CD4-positive, CD25-positive, alpha-beta regulatory T cell (primary cell): ENCODE results near the gene CREBL2. TPM values are rescaled to one million over a fixed set of nuclear protein-coding genes. Genes with fewer than 3 reads are reported as not detected.
"Not testable (repeated sequence)": the region's sequence is repeated elsewhere in the genome, so short reads cannot be mapped to it uniquely, and the experiment has no call there.

Experiments used
- ATAC-seq, 2 donors: fragments of 150-1000 bp; cut with Tn5 transposase; one replicate each; pipeline ENCODE4 v1.10.0; 2021; ENCODE audit warnings: low read depth in 2 of 2, moderate number of reproducible peaks in 2 of 2, moderate library complexity in 1 of 2
- DNase-seq, 3 donors: peaks; one replicate each; pipeline versions ENCODE4 v3.0.0 to v3.0.0-alpha.2; 2012 to 2022; ENCODE audit warnings: mixed read lengths in 1 of 3
- H3K27ac ChIP-seq: one replicate; pipeline ENCODE4 v1.7.0; 2013; ENCODE audit warnings: mild to moderate bottlenecking, low read length; ENCODE audit not compliant: insufficient read depth, poor library complexity, severe bottlenecking
- H3K27me3 ChIP-seq: one replicate; pipeline ENCODE4 v1.7.0; 2013; ENCODE audit warnings: low read length; ENCODE audit not compliant: control insufficient read depth, insufficient read depth
- H3K36me3 ChIP-seq: one replicate; pipeline ENCODE4 v1.7.0; 2013; ENCODE audit warnings: mild to moderate bottlenecking, low read length, moderate library complexity; ENCODE audit not compliant: control insufficient read depth, insufficient read depth
- H3K4me1 ChIP-seq: 2 replicates; pipeline ENCODE4 v1.7.0; 2013; ENCODE audit warnings: mild to moderate bottlenecking, low read length; ENCODE audit not compliant: insufficient read depth, control insufficient read depth, poor library complexity, severe bottlenecking
- H3K4me3 ChIP-seq: one replicate; pipeline ENCODE4 v1.7.0; 2013; ENCODE audit warnings: low read depth, mild to moderate bottlenecking, low read length, moderate library complexity
- H3K9me3 ChIP-seq, 2 experiments: 1 replicate in 1 of 2; 2 replicates in 1 of 2; pipeline ENCODE4 v1.7.0; 2013; ENCODE audit warnings: low read length in 2 of 2, mild to moderate bottlenecking in 1 of 2, moderate library complexity in 1 of 2; ENCODE audit not compliant: control insufficient read depth in 2 of 2
- H3K27ac Mint-ChIP-seq, 3 donors: one replicate each; pipeline ENCODE4 v1.8.0; 2020 to 2022; ENCODE audit warnings: mild to moderate bottlenecking in 3 of 3, mixed read lengths in 3 of 3, moderate library complexity in 2 of 3
- H3K27me3 Mint-ChIP-seq: one replicate; pipeline ENCODE4 v1.8.0; 2022; ENCODE audit warnings: mild to moderate bottlenecking, mixed read lengths
- H3K36me3 Mint-ChIP-seq: one replicate; pipeline ENCODE4 v1.8.0; 2020; ENCODE audit warnings: mixed read lengths
- H3K4me1 Mint-ChIP-seq, 4 donors: one replicate each; pipeline ENCODE4 v1.8.0; 2020 to 2022; ENCODE audit warnings: mixed read lengths in 4 of 4, mild to moderate bottlenecking in 1 of 4
- H3K4me3 Mint-ChIP-seq, 4 donors: one replicate each; pipeline ENCODE4 v1.8.0; 2020 to 2022; ENCODE audit warnings: mild to moderate bottlenecking in 4 of 4, mixed read lengths in 4 of 4, moderate library complexity in 3 of 4
- H3K9me3 Mint-ChIP-seq, 7 donors: one replicate each; pipeline ENCODE4 v1.8.0; 2020 to 2022; ENCODE audit warnings: mixed read lengths in 7 of 7, mild to moderate bottlenecking in 3 of 7, moderate library complexity in 2 of 7
- polyA plus RNA-seq, 4 donors: library from polyadenylated mRNA; unstranded; fragments of 300-500 nt; fragmentation: Illumina TruSeq; gene quantifications; one replicate each; pipeline ENCODE4 v1.2.3, GENCODE V29; 2021
- total RNA-seq: library from RNA; stranded (reverse); gene quantifications from one replicate; pipeline ENCODE4 v1.2.3, GENCODE V29; 2022

The CREBL2 gene
- total and polyA plus RNA-seq, 5 donors from 2014 or later, result 27.5 to 73.4 (median 66.2) TPM

DNA sequence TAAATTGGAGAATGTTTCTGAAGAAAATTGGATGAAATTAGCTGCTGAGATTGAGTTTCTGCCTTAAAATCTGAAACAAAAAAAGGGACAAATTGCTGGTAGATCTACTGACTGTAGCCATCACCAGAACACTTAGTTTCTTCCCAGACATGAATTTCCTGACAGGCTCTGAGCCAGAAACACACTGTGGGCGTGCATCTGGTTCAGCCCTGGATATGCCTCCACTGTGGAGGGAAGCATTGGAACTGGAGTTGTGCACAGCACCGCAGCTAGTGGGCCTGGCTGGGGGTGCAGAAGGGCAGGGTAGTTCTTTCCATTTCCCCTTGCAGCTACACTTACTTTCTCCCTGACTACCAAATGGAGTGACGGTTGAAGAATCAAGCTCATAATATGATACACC is 31.2 kb downstream of the CREBL2 start:
- peaks cover 54% of the 10 kb centered on the region for H3K36me3 ChIP-seq

DNA sequence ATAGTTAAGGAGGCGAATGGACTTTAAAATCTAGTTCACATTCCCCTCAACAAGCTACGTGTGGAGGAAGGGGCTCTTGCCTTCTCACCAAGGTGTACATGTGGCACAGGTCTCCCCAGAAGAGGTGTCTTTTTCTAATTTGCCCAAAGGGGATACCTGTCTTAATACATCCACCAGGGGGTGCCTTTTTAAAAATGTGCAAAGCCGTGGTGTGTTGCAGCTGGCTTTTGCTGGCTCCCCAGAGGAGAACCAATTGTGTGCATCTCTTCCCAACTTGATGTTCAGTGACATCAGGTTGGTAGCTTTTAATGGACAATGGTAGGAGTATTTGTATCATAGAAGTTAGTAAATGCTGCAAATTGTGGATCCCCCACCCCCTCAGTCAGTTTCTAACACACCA is 33.8 kb downstream of the CREBL2 start:
- Mint-ChIP-seq H3K27me3 (no peaks in the 10 kb centered on the region), H3K9me3 (peaks cover 0 to 28% (median 16%) of the 10 kb centered on the region in 7 donors), H3K27ac (peak overlapping the region in 2 of 3 donors; percentile 59 to 67), H3K4me1 (peaks cover 7 to 20% (median 12%) of the 10 kb centered on the region in 4 donors), H3K4me3 (peak overlapping the region in 1 of 4 donors; percentile 11), H3K36me3 (peaks cover 45% of the 10 kb centered on the region)
- Histone ChIP-seq H3K4me3 (no peak overlapping the region), H3K9me3 (peaks cover 23 to 35% of the 10 kb centered on the region in 2 experiments), H3K36me3 (peaks cover 29% of the 10 kb centered on the region), H3K4me1 (peaks cover 5% of the 10 kb centered on the region), H3K27ac (no peak overlapping the region), H3K27me3 (no peaks in the 10 kb centered on the region)
- ATAC-seq (peak; percentile 65 to 84), DNase-seq (peak; percentile 28 to 77 (median 72))

More for the DNA sequence above, 31.2 kb downstream of the CREBL2 start:
- Histone ChIP-seq H3K27ac (no peak overlapping the region), H3K9me3 (peaks cover 4 to 18% of the 10 kb centered on the region in 2 experiments), H3K4me1 (peaks cover 5% of the 10 kb centered on the region), H3K27me3 (no peaks in the 10 kb centered on the region), H3K4me3 (no peak overlapping the region)
- Mint-ChIP-seq H3K4me3 (no peak overlapping the region), H3K27me3 (no peaks in the 10 kb centered on the region), H3K27ac (peak overlapping the region in 1 of 3 donors; percentile 24), H3K9me3 (peaks cover 2 to 19% (median 6%) of the 10 kb centered on the region in 7 donors), H3K4me1 (peaks cover 9 to 20% (median 15%) of the 10 kb centered on the region in 4 donors), H3K36me3 (peaks cover 53% of the 10 kb centered on the region)
- ATAC-seq (no peak), DNase-seq (no peak)

DNA sequence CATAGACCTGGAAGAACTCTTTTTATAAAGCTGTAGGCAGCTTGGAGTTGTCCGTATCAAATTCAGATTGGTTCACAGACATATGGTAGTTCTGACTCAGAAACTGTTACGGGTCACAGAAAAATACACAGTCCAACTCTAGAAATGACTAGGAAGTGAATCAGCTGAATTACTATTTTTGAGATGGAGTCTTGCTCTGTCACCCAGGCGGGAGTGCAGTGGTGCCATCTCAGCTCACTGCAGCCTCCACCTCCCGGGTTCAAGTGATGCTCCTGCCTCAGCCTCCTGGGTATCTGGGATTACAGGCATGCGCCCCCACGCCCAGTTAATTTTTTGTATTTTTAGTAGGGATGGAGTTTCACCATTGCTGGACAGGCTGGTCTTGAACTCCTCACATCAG is 34.3 kb downstream of the CREBL2 start:
- peaks cover 41% of the 10 kb centered on the region for H3K36me3 Mint-ChIP-seq
- H3K9me3 Mint-ChIP-seq, result peaks cover 0 to 30% (median 18%) of the 10 kb centered on the region in 7 donors
- not testable (repeated sequence) for H3K27me3 ChIP-seq, H3K27me3 Mint-ChIP-seq, H3K4me3 ChIP-seq, H3K27ac ChIP-seq, H3K4me1 ChIP-seq
- H3K4me1 Mint-ChIP-seq, result peaks cover 4 to 20% (median 11%) of the 10 kb centered on the region in 4 donors
- H3K4me3 Mint-ChIP-seq, result peak overlapping the region in 1 of 4 donors; percentile 11
- ATAC-seq (peak in 1 of 2 donors; percentile 43), DNase-seq (peak in 1 of 3 donors; percentile 57)
- peak overlapping the region; percentile 5 to 67 (median 59) for H3K27ac Mint-ChIP-seq
- Histone ChIP-seq H3K9me3 (peaks cover 25 to 38% of the 10 kb centered on the region in 2 experiments), H3K36me3 (peaks cover 26% of the 10 kb centered on the region)

DNA sequence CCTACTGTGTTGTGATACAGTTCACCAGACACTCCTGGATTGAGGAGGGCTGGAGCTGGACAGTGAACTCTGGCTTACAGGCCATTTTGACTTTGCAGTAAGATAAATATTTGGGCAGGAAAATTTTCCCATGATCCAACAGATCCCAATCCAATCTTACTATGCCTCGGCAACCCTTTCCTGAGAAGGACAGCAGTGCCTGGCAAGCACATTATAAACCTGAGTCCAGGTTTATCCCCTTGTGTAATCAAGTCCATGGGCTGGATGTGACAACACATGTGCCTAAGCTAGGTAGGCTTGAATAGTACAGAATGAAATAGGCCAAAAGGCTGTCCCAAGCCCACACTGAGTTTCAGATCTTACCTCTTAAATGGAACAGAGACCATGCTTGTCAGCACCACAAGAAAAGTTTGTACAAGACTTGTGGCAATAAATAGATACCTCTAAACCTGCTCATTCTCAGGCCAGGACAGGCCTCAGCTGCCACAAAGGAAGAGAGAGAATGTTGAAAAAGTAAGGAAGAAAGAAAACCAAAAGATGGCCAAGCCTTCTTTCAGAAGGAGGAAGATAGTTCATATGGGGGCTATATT is 34.9 kb downstream of the CREBL2 start:
- Mint-ChIP-seq H3K27ac (no peak overlapping the region), H3K9me3 (peaks cover 0 to 33% (median 18%) of the 10 kb centered on the region in 7 donors), H3K4me1 (peaks cover 4 to 19% (median 11%) of the 10 kb centered on the region in 4 donors), H3K4me3 (no peak overlapping the region), H3K27me3 (no peaks in the 10 kb centered on the region), H3K36me3 (peaks cover 38% of the 10 kb centered on the region)
- H3K9me3 ChIP-seq, result peaks cover 25 to 38% of the 10 kb centered on the region in 2 experiments
- ATAC-seq (no peak), DNase-seq (no peak)
- no peaks in the 10 kb centered on the region for H3K27me3 ChIP-seq
- H3K27ac ChIP-seq, result no peak overlapping the region
- H3K4me3 ChIP-seq, result no peak overlapping the region
- peaks cover 26% of the 10 kb centered on the region for H3K36me3 ChIP-seq
- H3K4me1 ChIP-seq, result peaks cover 5% of the 10 kb centered on the region

DNA sequence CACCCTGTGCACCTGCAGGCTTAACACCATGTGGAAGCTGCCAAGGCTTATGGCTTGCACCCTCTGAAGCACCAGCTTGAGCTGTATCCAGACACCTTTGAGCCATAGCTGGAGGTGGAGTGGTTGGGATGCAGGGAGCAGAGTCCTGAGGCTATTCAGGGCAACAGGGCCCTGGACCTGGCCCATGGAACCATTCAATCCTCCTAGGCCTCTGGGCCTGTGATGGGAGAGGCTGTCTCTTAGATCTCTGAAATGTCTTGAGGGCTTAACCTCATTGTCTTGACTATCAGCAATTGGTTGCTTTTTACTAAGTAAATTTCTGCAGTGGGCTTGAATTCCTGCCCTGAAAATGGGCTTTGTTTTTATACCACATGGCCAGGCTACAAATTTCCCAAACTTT is 36.6 kb downstream of the CREBL2 start:
- H3K27ac Mint-ChIP-seq, result no peak overlapping the region
- H3K4me3 Mint-ChIP-seq, result no peak overlapping the region
- H3K36me3 Mint-ChIP-seq, result peaks cover 24% of the 10 kb centered on the region
- peaks cover 0 to 35% (median 18%) of the 10 kb centered on the region in 7 donors for H3K9me3 Mint-ChIP-seq
- peaks cover 9% of the 10 kb centered on the region for H3K36me3 ChIP-seq
- H3K27me3 ChIP-seq, result no peaks in the 10 kb centered on the region
- H3K27me3 Mint-ChIP-seq, result no peaks in the 10 kb centered on the region
- H3K9me3 ChIP-seq, result peaks cover 25 to 38% of the 10 kb centered on the region in 2 experiments
- no peak overlapping the region for H3K4me3 ChIP-seq
- DNase-seq, result no peak
- no peak overlapping the region for H3K27ac ChIP-seq
- ATAC-seq, result no peak
- peaks cover 4 to 23% (median 13%) of the 10 kb centered on the region in 4 donors for H3K4me1 Mint-ChIP-seq
- peaks cover 5% of the 10 kb centered on the region for H3K4me1 ChIP-seq

DNA sequence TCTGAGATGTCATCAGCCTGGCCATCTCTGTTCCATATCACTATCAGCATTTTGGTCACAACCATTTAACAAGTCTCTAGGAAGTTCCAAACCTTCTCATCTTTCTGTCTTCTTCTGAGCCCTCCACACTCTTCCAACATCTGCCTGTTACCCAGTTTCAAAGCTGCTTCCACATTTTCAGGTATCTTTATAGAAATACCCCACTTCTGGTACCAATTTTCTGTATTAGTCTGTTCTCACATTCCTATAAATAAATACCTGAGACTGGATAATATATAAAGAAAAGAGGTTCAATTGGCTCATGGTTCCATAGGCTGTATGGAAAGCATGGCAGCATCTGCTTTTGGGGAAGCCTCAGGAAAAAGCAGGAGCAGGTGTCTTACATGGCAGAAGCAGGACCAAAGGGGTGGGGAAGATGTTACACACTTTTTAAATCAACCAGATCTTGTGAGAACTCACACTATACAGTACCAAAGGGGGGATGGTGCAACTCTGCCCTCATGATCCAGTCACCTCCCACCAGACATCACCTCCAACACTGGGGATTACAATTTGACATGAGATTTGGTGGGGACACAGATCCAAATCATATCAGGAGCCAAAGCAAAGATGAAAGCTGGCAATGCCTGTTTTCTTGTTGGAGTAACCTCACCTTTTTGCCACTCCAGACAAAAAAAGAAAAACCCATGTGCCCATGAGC is 37.4 kb downstream of the CREBL2 start:
- Mint-ChIP-seq H3K4me1 (peaks cover 4 to 19% (median 13%) of the 10 kb centered on the region in 4 donors), H3K4me3 (peak overlapping the region in 1 of 4 donors; percentile 27), H3K27ac (no peak overlapping the region), H3K27me3 (no peaks in the 10 kb centered on the region), H3K9me3 (peaks cover 0 to 35% (median 18%) of the 10 kb centered on the region in 7 donors), H3K36me3 (peaks cover 17% of the 10 kb centered on the region)
- H3K4me3 ChIP-seq, result no peak overlapping the region
- no peak for ATAC-seq
- H3K9me3 ChIP-seq, result peaks cover 25 to 38% of the 10 kb centered on the region in 2 experiments
- no peak for DNase-seq
- H3K36me3 ChIP-seq, result peaks cover 1% of the 10 kb centered on the region
- H3K4me1 ChIP-seq, result peaks cover 5% of the 10 kb centered on the region
- H3K27me3 ChIP-seq, result no peaks in the 10 kb centered on the region
- no peak overlapping the region for H3K27ac ChIP-seq

DNA sequence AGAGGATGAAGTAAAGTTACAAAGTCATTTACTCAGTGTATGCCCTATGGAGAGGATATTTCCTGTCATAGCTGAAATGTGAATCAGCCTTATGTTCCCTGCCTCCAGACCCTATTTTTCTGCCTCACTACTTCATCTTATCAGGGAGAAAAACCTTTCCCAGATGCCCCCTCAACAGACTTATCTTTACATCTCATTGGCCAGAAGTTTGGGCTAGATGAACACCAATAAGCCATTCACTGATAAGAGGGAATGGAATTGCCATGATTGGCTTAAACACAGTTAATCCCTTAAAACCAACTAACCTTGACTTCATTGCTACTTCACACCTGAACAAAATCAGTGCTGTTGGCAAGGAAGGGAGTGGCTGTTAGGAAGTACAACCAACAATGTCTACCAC is 40.1 kb downstream of the CREBL2 start:
- Mint-ChIP-seq H3K4me1 (peaks cover 6 to 20% (median 11%) of the 10 kb centered on the region in 4 donors), H3K9me3 (peaks cover 0 to 35% (median 17%) of the 10 kb centered on the region in 7 donors)
- peaks cover 25 to 38% of the 10 kb centered on the region in 2 experiments for H3K9me3 ChIP-seq

More for the DNA sequence above, 40.1 kb downstream of the CREBL2 start:
- Histone ChIP-seq H3K4me1 (peaks cover 8% of the 10 kb centered on the region), H3K36me3 (no peaks in the 10 kb centered on the region), H3K4me3 (no peak overlapping the region), H3K27me3 (no peaks in the 10 kb centered on the region), H3K27ac (no peak overlapping the region)
- Mint-ChIP-seq H3K27me3 (no peaks in the 10 kb centered on the region), H3K27ac (no peak overlapping the region), H3K36me3 (peaks cover 17% of the 10 kb centered on the region), H3K4me3 (no peak overlapping the region)
- ATAC-seq, result no peak
- DNase-seq, result no peak
